T47D (cell line): ENCODE data around the gene PDE4D.

Experiments used
- DNase-seq, 2 experiments: peaks; one replicate each; pipeline versions ENCODE4 v3.0.0 to v3.0.0-alpha.2; 2011 to 2012; ENCODE audit warnings: low read depth in 1 of 2, low spot score in 1 of 2
- JUND ChIP-seq: IDR thresholded peaks from 2 replicates; pipeline ENCODE4 v1.6.1; 2012; ENCODE audit warnings: low read depth
- in situ Hi-C: cut with HindIII; loops from 2 replicates; pipeline ENCODE4 v1.10.0; 2016; ENCODE audit warnings: low sequenced_read_pairs, low pct_unique_long_range_greater_than_20kb

Gene PDE4D

GRCh38 chr5:59104400-59105127 lies 789.0 kb downstream of the PDE4D start:
- in situ Hi-C loops: no loop called here
- no peak for DNase-seq
- no peak for TF ChIP-seq JUND

- in situ Hi-C loops: no loop called here
- TF ChIP-seq JUND: no peak
- no peak for DNase-seq
These were observed 790.2 kb downstream of the PDE4D start for GRCh38 chr5:59103303-59103702.

- in situ Hi-C loops: no loop called here
- no peak for DNase-seq
- TF ChIP-seq JUND: no peak
These were observed 791.1 kb downstream of the PDE4D start for GRCh38 chr5:59102437-59102836.

GRCh38 chr5:59100875-59101274 lies 792.7 kb downstream of the PDE4D start:
- TF ChIP-seq JUND: no peak
- no peak for DNase-seq
- in situ Hi-C loops: no loop called here

GRCh38 chr5:59099995-59100345 lies 793.6 kb downstream of the PDE4D start:
- no peak for DNase-seq
- TF ChIP-seq JUND: no peak
- in situ Hi-C loops: no loop called here

- no peak for TF ChIP-seq JUND
- in situ Hi-C loops: no loop called here
- DNase-seq: no peak
These were observed 794.1 kb downstream of the PDE4D start for GRCh38 chr5:59099270-59099994.

GRCh38 chr5:59098743-59099142 lies 794.8 kb downstream of the PDE4D start:
- TF ChIP-seq JUND: no peak
- no peak for DNase-seq
- in situ Hi-C loops: no loop called here

- no peak for TF ChIP-seq JUND
- in situ Hi-C loops: no loop called here
- no peak for DNase-seq
These were observed 795.8 kb downstream of the PDE4D start for GRCh38 chr5:59097712-59098111.

GRCh38 chr5:59097116-59097515 lies 796.4 kb downstream of the PDE4D start:
- in situ Hi-C loops: no loop called here
- DNase-seq: no peak
- TF ChIP-seq JUND: no peak

GRCh38 chr5:59095480-59095879 lies 798.0 kb downstream of the PDE4D start:
- no peak for DNase-seq
- TF ChIP-seq JUND: no peak
- in situ Hi-C loops: no loop called here

- in situ Hi-C loops: no loop called here
- no peak for TF ChIP-seq JUND
- no peak for DNase-seq
These were observed 798.7 kb downstream of the PDE4D start for GRCh38 chr5:59094864-59095263.

GRCh38 chr5:59093329-59093728 lies 800.2 kb downstream of the PDE4D start:
- in situ Hi-C loops: no loop called here
- TF ChIP-seq JUND: no peak
- DNase-seq: no peak

GRCh38 chr5:59092758-59093157 lies 800.8 kb downstream of the PDE4D start:
- no peak for TF ChIP-seq JUND
- no peak for DNase-seq
- in situ Hi-C loops: no loop called here
